ENCODE measurements around the gene CD160. TPM values are rescaled to one million over a fixed set of nuclear protein-coding genes. Genes with fewer than 3 reads are reported as not detected.
A peak's percentile ranks its signal among the peaks of the same experiment; 100 is the strongest.

The CD160 gene
- total and polyA plus RNA-seq, 2 of the 13 experiments (the other 11 are each of a cell fraction or from before 2014, with no cell fraction given) = 0.09 TPM; not detected in 1

DNA sequence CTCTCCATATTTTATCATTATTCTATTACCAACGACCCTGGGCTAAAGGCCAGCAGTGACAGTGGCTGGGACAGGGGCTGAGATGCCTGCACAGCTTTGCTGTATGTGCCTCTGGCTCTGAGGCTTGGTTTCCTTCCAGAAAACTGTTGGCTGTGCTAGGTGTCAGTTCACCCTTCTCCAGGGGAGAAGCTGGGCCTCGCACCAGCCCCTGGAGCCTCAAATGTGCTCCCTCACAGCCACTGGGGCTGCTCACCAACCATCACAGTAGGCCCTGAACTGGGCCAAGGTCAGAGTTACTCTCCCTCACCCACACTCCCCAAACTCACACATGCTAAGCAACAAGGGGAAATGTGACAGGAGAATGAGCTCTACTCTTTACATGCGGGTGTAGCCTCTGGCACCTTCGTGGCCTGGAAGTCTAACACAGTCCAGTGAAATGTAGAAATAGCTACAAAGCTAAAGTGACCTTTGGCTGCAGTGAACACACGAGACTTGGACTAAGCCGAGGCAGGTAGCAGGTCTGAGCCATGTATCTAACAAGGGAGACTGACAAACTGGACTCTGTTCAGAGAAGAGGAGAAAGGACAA lies 4.7 kb upstream of the CD160 start (continued):
- TF ChIP-seq, protein P1, sequence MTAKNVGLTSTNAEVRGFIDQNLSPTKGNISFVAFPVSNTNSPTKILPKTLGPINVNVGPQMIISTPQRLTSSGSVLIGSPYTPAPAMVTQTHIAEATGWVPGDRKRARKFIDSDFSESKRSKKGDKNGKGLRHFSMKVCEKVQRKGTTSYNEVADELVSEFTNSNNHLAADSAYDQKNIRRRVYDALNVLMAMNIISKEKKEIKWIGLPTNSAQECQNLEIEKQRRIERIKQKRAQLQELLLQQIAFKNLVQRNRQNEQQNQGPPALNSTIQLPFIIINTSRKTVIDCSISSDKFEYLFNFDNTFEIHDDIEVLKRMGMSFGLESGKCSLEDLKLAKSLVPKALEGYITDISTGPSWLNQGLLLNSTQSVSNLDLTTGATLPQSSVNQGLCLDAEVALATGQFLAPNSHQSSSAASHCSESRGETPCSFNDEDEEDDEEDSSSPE (CRISPR knock-in tag; IDR thresholded peaks at IDR 0.05) = peak; percentile 65
- TF ChIP-seq KDM2A (CRISPR knock-in tag; IDR thresholded peaks at IDR 0.05; ENCODE audit: borderline replicate concordance, low read depth) (peak; percentile 21; the same call in 1 of the 2 replicates), ARID2 (CRISPR knock-in tag; IDR thresholded peaks at IDR 0.05; ENCODE audit: borderline replicate concordance) (0 out of 2 replicates have a peak, but pooled peaks have one; percentile 38), ZBTB1 (CRISPR knock-in tag; IDR thresholded peaks at IDR 0.05; ENCODE audit: borderline replicate concordance) (no peak), ZNF430 (CRISPR knock-in tag; IDR thresholded peaks at IDR 0.05) (peak; percentile 78), SMAD1 (CRISPR knock-in tag; IDR thresholded peaks at IDR 0.05; ENCODE audit: borderline replicate concordance, low read depth) (no peak), ATAD3A (CRISPR knock-in tag; IDR thresholded peaks at IDR 0.05) (0 out of 2 replicates have a peak, but pooled peaks have one; percentile 28), ZFY (CRISPR knock-in tag; IDR thresholded peaks at IDR 0.05) (peak; percentile 92), FOXK1 (CRISPR knock-in tag; IDR thresholded peaks at IDR 0.05; ENCODE audit: borderline replicate concordance, low read depth) (0 out of 2 replicates have a peak, but pooled peaks have one; percentile 50), STAG1 (CRISPR knock-in tag; IDR thresholded peaks at IDR 0.05) (peak; percentile 18; the same call in 1 of the 2 replicates), ZNF670 (CRISPR knock-in tag; IDR thresholded peaks at IDR 0.05; ENCODE audit: borderline replicate concordance) (peak; percentile 89), LCORL (IDR thresholded peaks at IDR 0.05) (no peak), LCORL (CRISPR knock-in tag; IDR thresholded peaks at IDR 0.05) (peak; percentile 89), ZNF619 (CRISPR knock-in tag; IDR thresholded peaks at IDR 0.05) (peak; percentile 21; the same call in 1 of the 2 replicates), SALL1 (CRISPR knock-in tag; IDR thresholded peaks at IDR 0.05) (peak; percentile 87), KDM3A (CRISPR knock-in tag; IDR thresholded peaks at IDR 0.05; ENCODE audit: low read depth) (0 out of 2 replicates have a peak, but pooled peaks have one; percentile 52), HNRNPK (IDR thresholded peaks at IDR 0.05; ENCODE audit: low read depth, low read length, poor library complexity, severe bottlenecking) (no peak)
- TF ChIP-seq, protein P2, sequence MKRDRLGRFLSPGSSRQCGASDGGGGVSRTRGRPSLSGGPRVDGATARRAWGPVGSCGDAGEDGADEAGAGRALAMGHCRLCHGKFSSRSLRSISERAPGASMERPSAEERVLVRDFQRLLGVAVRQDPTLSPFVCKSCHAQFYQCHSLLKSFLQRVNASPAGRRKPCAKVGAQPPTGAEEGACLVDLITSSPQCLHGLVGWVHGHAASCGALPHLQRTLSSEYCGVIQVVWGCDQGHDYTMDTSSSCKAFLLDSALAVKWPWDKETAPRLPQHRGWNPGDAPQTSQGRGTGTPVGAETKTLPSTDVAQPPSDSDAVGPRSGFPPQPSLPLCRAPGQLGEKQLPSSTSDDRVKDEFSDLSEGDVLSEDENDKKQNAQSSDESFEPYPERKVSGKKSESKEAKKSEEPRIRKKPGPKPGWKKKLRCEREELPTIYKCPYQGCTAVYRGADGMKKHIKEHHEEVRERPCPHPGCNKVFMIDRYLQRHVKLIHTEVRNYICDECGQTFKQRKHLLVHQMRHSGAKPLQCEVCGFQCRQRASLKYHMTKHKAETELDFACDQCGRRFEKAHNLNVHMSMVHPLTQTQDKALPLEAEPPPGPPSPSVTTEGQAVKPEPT (CRISPR knock-in tag; IDR thresholded peaks at IDR 0.05; ENCODE audit: low read depth) = peak; percentile 89; the same call in 1 of the 2 replicates
- TF ChIP-seq, protein P3, sequence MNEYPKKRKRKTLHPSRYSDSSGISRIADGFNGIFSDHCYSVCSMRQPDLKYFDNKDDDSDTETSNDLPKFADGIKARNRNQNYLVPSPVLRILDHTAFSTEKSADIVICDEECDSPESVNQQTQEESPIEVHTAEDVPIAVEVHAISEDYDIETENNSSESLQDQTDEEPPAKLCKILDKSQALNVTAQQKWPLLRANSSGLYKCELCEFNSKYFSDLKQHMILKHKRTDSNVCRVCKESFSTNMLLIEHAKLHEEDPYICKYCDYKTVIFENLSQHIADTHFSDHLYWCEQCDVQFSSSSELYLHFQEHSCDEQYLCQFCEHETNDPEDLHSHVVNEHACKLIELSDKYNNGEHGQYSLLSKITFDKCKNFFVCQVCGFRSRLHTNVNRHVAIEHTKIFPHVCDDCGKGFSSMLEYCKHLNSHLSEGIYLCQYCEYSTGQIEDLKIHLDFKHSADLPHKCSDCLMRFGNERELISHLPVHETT (CRISPR knock-in tag; conservative IDR thresholded peaks at IDR 0.05) = no peak
- TF ChIP-seq, protein P4, sequence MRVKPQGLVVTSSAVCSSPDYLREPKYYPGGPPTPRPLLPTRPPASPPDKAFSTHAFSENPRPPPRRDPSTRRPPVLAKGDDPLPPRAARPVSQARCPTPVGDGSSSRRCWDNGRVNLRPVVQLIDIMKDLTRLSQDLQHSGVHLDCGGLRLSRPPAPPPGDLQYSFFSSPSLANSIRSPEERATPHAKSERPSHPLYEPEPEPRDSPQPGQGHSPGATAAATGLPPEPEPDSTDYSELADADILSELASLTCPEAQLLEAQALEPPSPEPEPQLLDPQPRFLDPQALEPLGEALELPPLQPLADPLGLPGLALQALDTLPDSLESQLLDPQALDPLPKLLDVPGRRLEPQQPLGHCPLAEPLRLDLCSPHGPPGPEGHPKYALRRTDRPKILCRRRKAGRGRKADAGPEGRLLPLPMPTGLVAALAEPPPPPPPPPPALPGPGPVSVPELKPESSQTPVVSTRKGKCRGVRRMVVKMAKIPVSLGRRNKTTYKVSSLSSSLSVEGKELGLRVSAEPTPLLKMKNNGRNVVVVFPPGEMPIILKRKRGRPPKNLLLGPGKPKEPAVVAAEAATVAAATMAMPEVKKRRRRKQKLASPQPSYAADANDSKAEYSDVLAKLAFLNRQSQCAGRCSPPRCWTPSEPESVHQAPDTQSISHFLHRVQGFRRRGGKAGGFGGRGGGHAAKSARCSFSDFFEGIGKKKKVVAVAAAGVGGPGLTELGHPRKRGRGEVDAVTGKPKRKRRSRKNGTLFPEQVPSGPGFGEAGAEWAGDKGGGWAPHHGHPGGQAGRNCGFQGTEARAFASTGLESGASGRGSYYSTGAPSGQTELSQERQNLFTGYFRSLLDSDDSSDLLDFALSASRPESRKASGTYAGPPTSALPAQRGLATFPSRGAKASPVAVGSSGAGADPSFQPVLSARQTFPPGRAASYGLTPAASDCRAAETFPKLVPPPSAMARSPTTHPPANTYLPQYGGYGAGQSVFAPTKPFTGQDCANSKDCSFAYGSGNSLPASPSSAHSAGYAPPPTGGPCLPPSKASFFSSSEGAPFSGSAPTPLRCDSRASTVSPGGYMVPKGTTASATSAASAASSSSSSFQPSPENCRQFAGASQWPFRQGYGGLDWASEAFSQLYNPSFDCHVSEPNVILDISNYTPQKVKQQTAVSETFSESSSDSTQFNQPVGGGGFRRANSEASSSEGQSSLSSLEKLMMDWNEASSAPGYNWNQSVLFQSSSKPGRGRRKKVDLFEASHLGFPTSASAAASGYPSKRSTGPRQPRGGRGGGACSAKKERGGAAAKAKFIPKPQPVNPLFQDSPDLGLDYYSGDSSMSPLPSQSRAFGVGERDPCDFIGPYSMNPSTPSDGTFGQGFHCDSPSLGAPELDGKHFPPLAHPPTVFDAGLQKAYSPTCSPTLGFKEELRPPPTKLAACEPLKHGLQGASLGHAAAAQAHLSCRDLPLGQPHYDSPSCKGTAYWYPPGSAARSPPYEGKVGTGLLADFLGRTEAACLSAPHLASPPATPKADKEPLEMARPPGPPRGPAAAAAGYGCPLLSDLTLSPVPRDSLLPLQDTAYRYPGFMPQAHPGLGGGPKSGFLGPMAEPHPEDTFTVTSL (CRISPR knock-in tag; IDR thresholded peaks at IDR 0.05; ENCODE audit: borderline replicate concordance) = peak; percentile 79
